ENCODE data around the gene ADAM17.

GRCh38 chr2:9554921-9555296, 721 bp downstream of the ADAM17 start:
- TF ChIP-seq CTCF (IDR thresholded peaks at IDR 0.05) (no peak), POLR2A (IDR thresholded peaks at IDR 0.05) (no peak)
